ENCODE results near the gene HTT. TPM values are rescaled to one million over a fixed set of nuclear protein-coding genes. Genes with fewer than 3 reads are reported as not detected.

The HTT gene
- total RNA-seq, 1 experiment from 2014 or later, result 37.4 TPM

- Histone ChIP-seq H3K27ac (ENCODE audit: low read depth, low read length) (no peak overlapping the region), H3K27me3 (ENCODE audit: insufficient read depth, low read length) (no peaks in the 10 kb centered on the region), H3K9ac (ENCODE audit: low read length) (no peak overlapping the region), H3K9me2 (ENCODE audit: insufficient read depth) (no peaks in the 10 kb centered on the region), H3K4me3 (replicated peaks in 1 of 2; ENCODE audit: low read depth in 1 of 2, low read length in 2 of 2) (no peak overlapping the region), H4K20me1 (ENCODE audit: insufficient read depth) (no peaks in the 10 kb centered on the region), H3K36me3 (ENCODE audit: control insufficient read depth in 1 of 2, insufficient read depth in 2 of 2, low read length in 2 of 2) (no peaks in the 10 kb centered on the region), H3K79me2 (ENCODE audit: insufficient read depth, low read length) (no peaks in the 10 kb centered on the region), H2AFZ (ENCODE audit: low read depth, low read length, poor library complexity, severe bottlenecking) (no peak overlapping the region), H3K9me3 (ENCODE audit: control insufficient read depth in 1 of 2, insufficient read depth in 1 of 2, low read depth in 1 of 2, low read length in 2 of 2) (no peaks in the 10 kb centered on the region), H3K4me1 (ENCODE audit: control insufficient read depth in 1 of 2, insufficient read depth in 2 of 2, low read length in 2 of 2) (no peaks in the 10 kb centered on the region), H3K4me2 (ENCODE audit: low read length) (no peak overlapping the region)
- TF ChIP-seq ZNF274 (IDR thresholded peaks at IDR 0.05; ENCODE audit: low read depth, low read length), result no peak
- TF ChIP-seq SP1 (IDR thresholded peaks at IDR 0.05; ENCODE audit: low read depth), result no peak
- no peak for TF ChIP-seq ZBTB33 (IDR thresholded peaks at IDR 0.05; ENCODE audit: extremely low read depth, insufficient replicate concordance, low read length)
- TF ChIP-seq JUND (IDR thresholded peaks at IDR 0.05), result no peak
- TF ChIP-seq FOSL1 (IDR thresholded peaks at IDR 0.05; ENCODE audit: low read depth), result no peak
- no peak for TF ChIP-seq MAX (IDR thresholded peaks at IDR 0.05)
- TF ChIP-seq ATF3 (IDR thresholded peaks at IDR 0.05), result no peak
- TF ChIP-seq TCF7L2 (IDR thresholded peaks at IDR 0.05; ENCODE audit: borderline replicate concordance, extremely low read depth, insufficient read depth, insufficient read length), result no peak
- no peak for TF ChIP-seq EZH2phosphoT487 (IDR thresholded peaks at IDR 0.05; ENCODE audit: borderline replicate concordance)
- ChIA-PET RAD21 (ENCODE audit: low non-redundant PET in 1 of 2, low total read pairs in 2 of 2, uncharacterized antibody in 2 of 2, unreplicated experiment in 2 of 2) (no interaction called here), POLR2A (no interaction called here), CTCF (no interaction called here)
- intact Hi-C loops (cut with micrococcal nuclease), result no loop called here
- DNase-seq (ENCODE audit: low read depth, low spot score) (no peak), ATAC-seq (no peak)
- no TSS peak for BruUV-seq (replicated peaks)
Measured at GRCh38 chr4:3066836-3067400, 7.6 kb upstream of the HTT start.
